Measurements from ENCODE around the gene KIAA0825.

The KIAA0825 gene

GRCh38 chr5:94313188-94313587 is 305.2 kb downstream of the KIAA0825 start:
- DNase-seq (ENCODE audit: low read depth) = no peak

GRCh38 chr5:94312298-94312697 is 306.1 kb downstream of the KIAA0825 start:
- DNase-seq (ENCODE audit: low read depth) = no peak

GRCh38 chr5:94310833-94311232 is 307.6 kb downstream of the KIAA0825 start:
- no peak for DNase-seq (ENCODE audit: low read depth)

GRCh38 chr5:94309141-94309540 is 309.3 kb downstream of the KIAA0825 start:
- no peak for DNase-seq (ENCODE audit: low read depth)

GRCh38 chr5:94308442-94308841 is 310.0 kb downstream of the KIAA0825 start:
- DNase-seq (ENCODE audit: low read depth) = no peak

GRCh38 chr5:94304146-94304545 is 314.3 kb downstream of the KIAA0825 start:
- DNase-seq (ENCODE audit: low read depth) = no peak

GRCh38 chr5:94288937-94289336 is 329.5 kb downstream of the KIAA0825 start:
- no peak for DNase-seq (ENCODE audit: low read depth)

GRCh38 chr5:94285984-94286383 is 332.4 kb downstream of the KIAA0825 start:
- DNase-seq (ENCODE audit: low read depth) = no peak

- no peak for DNase-seq (ENCODE audit: low read depth)
Measured at GRCh38 chr5:94283093-94283492, 335.3 kb downstream of the KIAA0825 start.

- no peak for DNase-seq (ENCODE audit: low read depth)
Measured at GRCh38 chr5:94281236-94281801, 337.1 kb downstream of the KIAA0825 start.

GRCh38 chr5:94276751-94277150 is 341.7 kb downstream of the KIAA0825 start:
- no peak for DNase-seq (ENCODE audit: low read depth)

GRCh38 chr5:94276048-94276447 is 342.4 kb downstream of the KIAA0825 start:
- no peak for DNase-seq (ENCODE audit: low read depth)

GRCh38 chr5:94274707-94275106 is 343.7 kb downstream of the KIAA0825 start:
- DNase-seq (ENCODE audit: low read depth) = no peak

- DNase-seq (ENCODE audit: low read depth) = no peak
Measured at GRCh38 chr5:94268226-94268625, 350.2 kb downstream of the KIAA0825 start.

GRCh38 chr5:94267350-94267899 is 351.0 kb downstream of the KIAA0825 start:
- no peak for DNase-seq (ENCODE audit: low read depth)

- DNase-seq (ENCODE audit: low read depth) = no peak
Measured at GRCh38 chr5:94266170-94266569, 352.2 kb downstream of the KIAA0825 start.

GRCh38 chr5:94263068-94263467 is 355.3 kb downstream of the KIAA0825 start:
- DNase-seq (ENCODE audit: low read depth) = no peak

- no peak for DNase-seq (ENCODE audit: low read depth)
Measured at GRCh38 chr5:94260096-94260495, 358.3 kb downstream of the KIAA0825 start.

- no peak for DNase-seq (ENCODE audit: low read depth)
Measured at GRCh38 chr5:94254214-94254613, 364.2 kb downstream of the KIAA0825 start.

GRCh38 chr5:94250985-94251384 is 367.4 kb downstream of the KIAA0825 start:
- no peak for DNase-seq (ENCODE audit: low read depth)

GRCh38 chr5:94249430-94249829 is 369.0 kb downstream of the KIAA0825 start:
- no peak for DNase-seq (ENCODE audit: low read depth)

GRCh38 chr5:94248175-94248875 is 370.1 kb downstream of the KIAA0825 start:
- DNase-seq (ENCODE audit: low read depth) = no peak

- DNase-seq (ENCODE audit: low read depth) = no peak
Measured at GRCh38 chr5:94245608-94246007, 372.8 kb downstream of the KIAA0825 start.

GRCh38 chr5:94244921-94245320 is 373.5 kb downstream of the KIAA0825 start:
- no peak for DNase-seq (ENCODE audit: low read depth)

All from activated T-cell treated with anti-CD3 and anti-CD28 coated beads for 1 hour (primary cell).